Measurements from ENCODE around the gene RAPGEF5.
A peak's percentile ranks its signal among the peaks of the same experiment; 100 is the strongest.
"Not testable (repeated sequence)": the region's sequence is repeated elsewhere in the genome, so short reads cannot be mapped to it uniquely, and the experiment has no call there.

RAPGEF5 gene

GRCh38 chr7:22116451-22117030 lies 240.4 kb downstream of the RAPGEF5 start:
- DNase-seq (ENCODE audit: low spot score): no peak

DNA sequence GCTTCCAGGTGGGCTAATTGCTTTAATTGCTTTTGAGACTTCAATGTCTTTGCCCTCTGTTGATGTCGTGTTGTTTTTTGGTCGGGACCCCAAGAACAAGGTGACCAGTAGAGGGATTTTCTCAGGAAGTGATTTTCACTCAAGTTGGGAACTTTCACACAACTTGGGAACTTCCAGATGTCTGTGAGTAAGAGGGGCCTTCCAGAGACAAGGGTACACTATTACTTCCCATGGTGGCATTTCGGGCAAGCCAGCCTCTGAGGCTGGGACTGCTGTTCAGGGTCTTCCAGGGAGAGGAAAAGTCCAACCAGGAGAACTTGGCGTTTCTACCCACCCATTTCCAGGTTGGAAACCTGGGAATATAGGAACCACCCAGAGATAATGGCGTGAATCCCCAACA lies 241.3 kb downstream of the RAPGEF5 start:
- DNase-seq (ENCODE audit: low spot score): no peak

DNA sequence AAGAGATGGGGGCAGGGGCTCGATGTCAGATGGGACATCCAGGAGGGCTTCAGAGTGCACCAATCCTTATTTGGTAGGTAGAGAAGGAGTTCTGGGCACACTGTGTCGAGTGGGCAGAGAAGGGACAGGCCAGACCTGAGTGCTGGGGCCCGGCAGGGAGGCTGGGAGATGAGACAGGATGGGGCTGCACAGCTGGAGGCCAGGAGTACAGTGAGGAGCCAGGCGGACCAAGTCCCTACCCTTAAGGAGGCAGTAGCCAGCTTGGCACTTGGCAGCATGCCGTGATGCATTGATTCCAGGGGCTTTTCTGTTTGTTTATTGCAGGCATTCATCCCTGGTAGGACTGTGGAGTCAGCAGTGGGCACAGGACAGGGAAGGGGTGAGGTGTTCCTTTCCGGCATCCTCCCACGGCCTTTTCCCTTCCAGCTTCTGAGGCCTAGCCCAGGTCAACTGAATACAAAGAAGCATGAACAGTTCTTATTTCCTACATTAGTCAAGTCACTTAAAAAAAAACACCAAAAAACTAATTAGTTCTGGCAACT lies 242.4 kb downstream of the RAPGEF5 start:
- DNase-seq (ENCODE audit: low spot score): no peak

DNA sequence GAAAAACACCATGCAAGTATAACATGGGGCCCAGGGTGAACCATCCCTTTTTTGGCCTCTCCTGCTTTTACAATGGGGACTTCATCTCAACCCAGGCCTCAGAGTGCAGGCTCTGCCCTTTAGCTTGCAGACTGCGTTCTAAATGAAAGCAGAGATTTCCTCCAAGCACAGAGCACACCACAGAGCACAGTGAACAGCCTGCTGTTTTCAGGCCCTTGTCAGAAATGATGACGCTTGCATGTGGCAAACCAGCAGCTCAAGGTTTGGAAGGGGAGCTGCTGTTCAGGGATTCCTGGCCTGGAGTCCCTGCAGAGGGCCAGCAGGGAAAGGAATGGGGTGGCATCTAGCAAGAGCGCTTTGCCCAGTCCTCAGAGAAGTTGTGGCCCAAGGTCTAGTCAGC lies 243.9 kb downstream of the RAPGEF5 start:
- no peak for DNase-seq (ENCODE audit: low spot score)

DNA sequence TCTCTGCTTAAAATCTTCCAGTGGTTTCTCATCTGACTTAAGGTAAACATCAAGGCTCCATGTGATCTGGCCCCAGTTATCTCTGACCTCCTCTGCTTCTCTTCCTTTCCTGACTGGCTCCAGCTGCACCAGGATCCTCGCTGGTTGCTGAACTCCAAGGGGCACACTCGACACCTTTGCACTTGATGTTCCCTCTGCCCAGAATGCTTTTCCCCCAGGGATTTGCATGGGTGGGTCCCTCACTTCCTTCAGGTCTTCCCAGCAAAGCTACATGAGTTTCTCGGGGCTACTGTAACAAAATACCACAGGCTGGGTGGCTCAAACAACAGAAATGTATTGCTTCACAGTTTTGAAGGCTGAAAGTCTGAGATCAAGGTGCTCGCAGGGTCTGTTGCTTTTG lies 245.3 kb downstream of the RAPGEF5 start:
- no peak for DNase-seq (ENCODE audit: low spot score)

DNA sequence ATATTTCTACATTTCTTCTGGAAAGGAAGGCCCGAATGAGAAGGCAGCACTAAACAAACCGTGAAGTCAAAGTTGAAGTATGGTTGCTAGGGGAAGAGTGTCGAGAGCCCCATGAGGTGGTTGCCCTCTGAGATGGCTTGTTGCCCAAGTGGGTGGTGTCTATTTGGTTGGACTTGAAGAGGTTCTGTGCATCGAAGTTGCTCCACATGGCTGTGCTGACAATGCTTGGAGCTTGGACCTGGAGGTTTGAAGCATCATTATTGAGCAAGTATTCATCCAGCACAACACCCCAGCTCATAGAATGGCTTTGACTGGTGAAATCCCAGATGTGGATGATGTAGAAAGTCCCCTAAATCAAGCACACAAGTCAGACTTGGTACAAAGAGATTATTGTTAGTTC lies 246.1 kb downstream of the RAPGEF5 start:
- DNase-seq (ENCODE audit: low spot score): no peak

- DNase-seq (ENCODE audit: low spot score): peak; percentile 61
Observed at GRCh38 chr7:22110227-22110839, 246.6 kb downstream of the RAPGEF5 start.

DNA sequence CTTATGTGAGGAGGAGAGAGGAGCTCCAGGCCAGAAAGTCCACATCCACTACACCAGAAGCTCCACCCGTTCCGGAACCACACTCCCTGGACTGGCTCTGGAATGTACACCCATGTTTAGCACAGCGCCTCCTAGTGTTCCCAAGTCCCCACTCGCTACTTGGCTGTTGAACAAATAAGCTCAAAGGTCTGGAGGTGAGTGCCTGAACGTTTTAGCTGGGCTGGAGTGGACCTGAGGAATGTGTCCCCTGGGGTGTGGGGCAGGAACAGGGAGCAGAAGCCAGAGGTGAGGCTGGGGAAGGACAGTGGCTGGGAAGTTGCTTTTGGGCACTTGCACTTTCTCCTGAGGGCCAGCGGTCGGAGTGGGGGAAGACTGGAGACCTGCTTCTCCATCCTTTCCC lies 247.2 kb downstream of the RAPGEF5 start:
- no peak for DNase-seq (ENCODE audit: low spot score)

GRCh38 chr7:22108151-22108845 lies 248.7 kb downstream of the RAPGEF5 start:
- no peak for DNase-seq (ENCODE audit: low spot score)

- DNase-seq (ENCODE audit: low spot score): no peak
Observed at GRCh38 chr7:22105550-22105949, 251.4 kb downstream of the RAPGEF5 start.

DNA sequence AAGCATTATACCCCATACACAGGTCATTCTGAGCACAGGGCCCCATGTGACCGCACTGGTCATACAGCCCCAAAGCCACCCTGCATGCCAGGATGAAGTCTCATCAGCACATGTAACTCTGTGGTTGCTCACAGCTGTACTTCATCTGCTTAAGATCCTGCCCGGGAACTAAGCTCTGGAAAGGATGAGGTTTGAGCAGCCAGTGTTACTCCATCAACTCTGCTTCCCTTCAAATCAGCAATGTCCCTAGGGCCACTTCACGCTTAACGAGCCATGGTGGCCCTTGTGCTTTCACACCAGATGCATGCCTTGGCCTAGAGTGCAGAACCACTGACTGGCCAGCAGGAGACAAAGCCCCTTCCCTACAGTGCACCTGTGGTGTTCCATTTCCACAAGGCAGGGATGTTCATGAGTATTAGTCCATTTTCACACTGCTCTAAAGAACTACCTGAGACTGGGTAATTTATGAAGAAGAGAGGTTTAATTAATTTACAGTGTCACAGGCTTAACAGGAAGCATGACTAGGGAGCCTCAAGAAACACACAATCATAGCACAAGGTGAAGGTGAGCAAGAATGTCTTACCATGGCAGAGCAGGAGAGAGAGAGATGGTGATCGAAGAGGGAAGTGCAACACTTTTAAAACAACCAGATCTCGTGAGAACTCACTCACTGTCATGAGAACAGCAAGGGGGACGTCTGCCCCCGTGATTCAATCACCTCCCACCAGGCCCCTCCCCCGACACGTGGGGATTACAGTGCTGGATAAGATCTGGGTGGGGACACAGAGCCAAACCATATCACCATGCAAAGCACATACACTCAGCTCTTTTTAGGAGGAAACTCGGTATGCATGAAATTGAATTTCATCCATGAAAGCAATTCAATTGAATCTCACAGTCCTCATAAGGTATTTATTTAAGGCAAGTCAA lies 262.3 kb downstream of the RAPGEF5 start:
- no peak for DNase-seq (ENCODE audit: low spot score)

GRCh38 chr7:22093936-22094335 lies 263.0 kb downstream of the RAPGEF5 start:
- no peak for DNase-seq (ENCODE audit: low spot score)

- DNase-seq (ENCODE audit: low spot score): no peak
Observed at GRCh38 chr7:22093001-22093400, 264.0 kb downstream of the RAPGEF5 start.

DNA sequence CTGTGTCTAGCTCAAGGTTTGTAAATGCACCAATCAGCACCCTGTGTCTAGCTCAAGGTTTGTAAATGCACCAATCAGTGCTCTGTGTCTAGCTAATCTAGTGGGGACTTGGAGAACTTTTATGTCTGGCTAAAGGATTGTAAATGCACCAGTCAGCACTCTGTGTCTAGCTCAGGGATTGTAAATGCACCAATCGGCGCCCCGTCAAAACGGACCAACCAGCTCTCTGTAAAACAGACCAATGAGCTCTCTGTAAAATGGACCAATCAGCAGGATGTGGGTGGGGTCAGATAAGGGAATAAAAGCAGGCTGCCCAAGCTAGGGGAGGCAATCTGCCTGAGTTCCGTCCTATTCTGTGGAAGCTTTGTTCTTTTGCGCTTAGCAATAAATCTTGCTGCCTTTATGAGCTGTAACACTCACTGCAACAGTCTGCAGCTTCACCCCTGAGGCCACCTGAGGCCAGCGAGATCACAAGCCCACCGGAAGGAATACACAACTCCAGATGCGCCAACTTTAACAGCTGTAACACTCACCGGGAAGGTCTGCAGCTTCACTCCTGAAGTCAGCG lies 265.9 kb downstream of the RAPGEF5 start:
- not testable (repeated sequence) for DNase-seq (ENCODE audit: low spot score)

DNA sequence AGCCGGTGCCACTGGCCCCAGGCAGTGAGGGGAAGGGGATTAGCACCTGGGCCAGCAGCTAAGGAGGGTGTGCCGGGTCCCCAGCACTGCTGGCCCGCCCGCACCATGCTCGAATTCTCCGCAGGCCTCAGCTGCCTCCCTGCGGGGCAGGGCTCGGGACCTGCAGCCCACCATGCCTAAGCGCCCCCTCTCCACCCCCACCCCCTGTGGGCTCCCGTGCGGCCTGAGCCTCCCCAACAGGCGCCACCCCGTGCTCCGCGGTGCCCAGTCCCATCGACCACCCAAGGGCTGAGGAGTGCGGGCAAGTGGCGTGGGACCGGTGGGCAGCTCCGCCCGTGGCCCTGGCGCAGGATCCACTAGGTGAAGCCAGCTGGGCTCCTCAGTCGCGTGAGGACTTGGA lies 266.4 kb downstream of the RAPGEF5 start:
- DNase-seq (ENCODE audit: low spot score): no peak

DNA sequence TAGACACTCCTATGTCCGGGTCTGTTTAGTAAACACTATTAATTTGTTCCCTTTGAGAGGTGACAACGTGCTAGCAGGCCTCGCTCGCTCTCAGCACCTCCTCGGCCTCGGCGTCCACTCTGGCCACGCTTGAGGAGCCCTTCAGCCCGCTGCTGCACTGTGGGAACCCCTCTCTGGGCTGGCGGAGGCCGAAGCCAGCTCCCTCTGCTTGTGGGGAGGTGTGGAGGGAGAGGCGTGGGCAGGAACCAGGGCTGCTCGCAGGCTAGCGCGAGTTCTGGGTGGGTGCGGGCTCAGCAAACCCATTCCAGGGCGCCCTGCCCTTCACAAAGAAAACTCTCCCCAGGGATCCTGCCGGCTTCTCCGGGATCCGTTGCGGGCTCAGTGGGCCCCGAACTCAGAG lies 266.8 kb downstream of the RAPGEF5 start:
- no peak for DNase-seq (ENCODE audit: low spot score)

DNA sequence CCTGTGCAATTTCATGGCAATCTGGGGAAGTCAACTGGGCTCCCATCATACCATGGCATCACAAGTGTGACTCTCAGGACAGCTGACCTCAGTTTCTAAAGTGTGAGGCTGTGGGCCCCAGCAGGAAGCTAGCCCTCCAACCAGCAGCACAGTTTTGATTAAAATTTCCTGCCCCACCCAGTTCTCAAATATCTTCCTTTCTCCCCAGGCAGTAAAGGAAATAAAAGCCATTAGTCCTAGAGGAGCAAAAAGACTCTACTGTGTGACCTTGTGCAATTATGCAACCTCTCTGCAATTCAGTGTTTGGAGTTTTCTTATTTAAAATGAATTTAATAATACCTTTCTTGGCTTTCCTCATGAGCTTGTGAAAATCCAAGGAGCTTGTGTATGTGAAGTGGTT lies 268.1 kb downstream of the RAPGEF5 start:
- DNase-seq (ENCODE audit: low spot score): no peak

- DNase-seq (ENCODE audit: low spot score): no peak
Observed at GRCh38 chr7:22087861-22088260, 269.1 kb downstream of the RAPGEF5 start.

DNA sequence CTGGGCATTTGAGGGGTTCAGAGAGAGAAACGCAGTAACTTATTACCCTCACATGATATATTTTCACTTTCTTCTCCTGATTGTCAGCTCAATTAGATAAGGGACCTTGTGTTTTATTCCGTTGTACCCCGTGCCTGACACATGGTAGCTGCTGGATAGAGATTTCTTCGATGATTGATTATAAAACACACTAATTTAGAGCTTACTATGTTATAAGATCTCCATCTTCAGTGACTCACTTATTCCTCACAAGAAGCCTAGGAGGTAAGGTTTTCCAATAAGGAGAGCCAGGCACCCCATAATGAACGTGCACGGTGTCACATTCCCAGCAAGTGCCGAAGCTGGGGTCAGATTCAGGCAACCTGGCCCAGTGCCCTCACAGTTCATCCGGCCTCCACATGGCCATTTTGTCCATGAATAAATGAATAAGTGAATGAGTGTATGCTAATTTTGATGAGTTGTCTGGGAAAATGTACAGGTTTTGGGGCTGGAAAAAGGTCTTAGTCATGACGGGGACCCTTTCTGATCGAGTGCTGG lies 273.2 kb downstream of the RAPGEF5 start:
- no peak for DNase-seq (ENCODE audit: low spot score)

DNA sequence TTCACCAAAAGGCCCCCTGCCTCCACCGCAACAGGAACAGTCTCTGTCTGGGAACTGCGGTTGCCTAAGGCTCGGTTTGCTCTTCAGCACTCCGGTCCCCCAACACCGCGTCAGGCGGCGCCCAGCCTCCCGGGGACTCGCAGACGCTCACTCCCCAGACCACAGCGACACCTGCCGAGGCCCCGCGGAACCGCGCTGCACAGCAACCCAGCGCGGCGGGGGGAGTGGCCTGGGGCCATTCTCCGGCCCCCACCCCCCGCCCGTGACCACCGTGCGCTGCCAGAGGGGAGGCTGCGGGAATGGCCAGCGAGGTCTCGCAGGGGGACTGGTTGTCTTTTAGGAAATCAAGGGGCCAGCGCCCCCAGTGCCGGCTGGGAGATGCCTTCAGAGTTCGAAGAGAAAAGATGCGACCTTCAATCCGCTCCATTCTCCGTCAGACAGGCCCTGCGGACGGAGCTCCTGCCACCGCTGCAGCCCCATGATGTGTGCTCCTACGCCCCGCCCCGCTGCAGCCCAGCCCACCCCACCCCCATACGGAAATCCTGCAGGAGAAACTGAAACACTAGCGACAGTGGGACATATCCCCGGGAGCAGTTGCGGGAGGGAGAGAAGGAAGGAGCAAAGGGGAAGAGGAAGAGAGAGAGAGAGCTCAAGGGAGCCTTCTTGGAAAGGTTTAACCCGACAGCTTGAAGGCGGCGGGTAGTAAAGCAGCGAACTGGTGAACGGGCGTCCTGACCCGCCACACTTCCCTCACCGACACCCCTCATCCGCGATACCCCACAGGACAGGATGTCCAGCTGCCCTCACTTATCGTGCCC lies 273.9 kb downstream of the RAPGEF5 start:
- DNase-seq (ENCODE audit: low spot score): peak; percentile 79

DNA sequence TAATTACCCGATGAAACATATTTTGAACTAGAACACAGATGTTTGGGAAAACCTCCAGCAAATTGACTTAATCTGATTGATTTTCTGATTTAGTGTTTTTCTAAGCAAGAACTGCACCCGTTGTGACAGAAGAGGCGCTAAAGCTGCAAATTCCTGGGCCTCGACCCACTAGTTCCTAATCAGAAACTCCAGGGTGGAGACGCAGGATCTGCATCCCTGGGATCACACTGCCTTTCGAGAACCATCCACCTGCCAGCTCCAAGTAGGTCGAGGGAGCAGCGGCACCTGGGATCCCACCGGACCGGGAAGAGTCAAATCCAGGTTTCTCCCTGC lies 274.4 kb downstream of the RAPGEF5 start:
- no peak for DNase-seq (ENCODE audit: low spot score)
